HEK293 (cell line): Measurements from ENCODE around the gene MARVELD1.
A peak's percentile ranks its signal among the peaks of the same experiment; 100 is the strongest.

Experiments
- CTCF ChIA-PET: fragments of 350-600 bp; formaldehyde crosslinking; extraction: SDS; loops from one replicate; lab custom pipeline; 2021; ENCODE audit warnings: antibody characterized with exemption; lab: Yijun Ruan, JAX
- POLR2A ChIA-PET: fragments of 300-600 bp; formaldehyde crosslinking; extraction: SDS; loops from one replicate; lab custom pipeline; 2020; ENCODE audit warnings: antibody characterized with exemption, inconsistent platforms; lab: Yijun Ruan, JAX
- H3K27ac ChIP-seq: fragments of 200-500 bp; sonication (Bioruptor generic); 2 replicates; pipeline ENCODE4 v1.5.1; 2014; ENCODE audit warnings: low read depth, low read length, control low read depth, inconsistent platforms; ENCODE audit errors: extremely low read depth
- H3K36me3 ChIP-seq, 2 experiments: fragments of 200-500 bp in 1 of 2; sonication (Bioruptor generic) in 1 of 2; 1 replicate in 1 of 2; 2 replicates in 1 of 2; pipeline ENCODE4 v1.5.1; 2014 to 2017; ENCODE audit warnings: inconsistent platforms in 2 of 2, low read length in 2 of 2; ENCODE audit not compliant: control insufficient read depth in 2 of 2, insufficient read depth in 1 of 2
- H3K4me1 ChIP-seq: fragments of 200-500 bp; sonication (Bioruptor generic); 2 replicates; pipeline ENCODE4 v1.5.1; 2014; ENCODE audit warnings: mild to moderate bottlenecking, low read length, inconsistent platforms; ENCODE audit not compliant: control insufficient read depth, insufficient read depth
- H3K4me3 ChIP-seq: 2 replicates; pipeline ENCODE4 v1.5.1; 2011; ENCODE audit warnings: low read depth, mild to moderate bottlenecking, control low read depth, low read length, moderate library complexity
- H3K9me3 ChIP-seq: fragments of 200-500 bp; sonication (Bioruptor generic); 2 replicates; pipeline ENCODE4 v1.5.1; 2014; ENCODE audit warnings: low read depth, low read length, inconsistent platforms; ENCODE audit not compliant: control insufficient read depth, insufficient read depth
- BCL11B ChIP-seq: fragments of 450-650 bp; formaldehyde crosslinking; IDR thresholded peaks from 2 replicates; pipeline ENCODE4 v1.5.1; 2016; ENCODE audit warnings: low read depth, missing biosample characterization, missing genetic modification characterization
- EGR2 ChIP-seq: fragments of 450-650 bp; formaldehyde crosslinking; IDR thresholded peaks from 2 replicates; pipeline ENCODE4 v1.5.1; 2016; ENCODE audit warnings: low read depth, missing biosample characterization, missing genetic modification characterization
- GFI1B ChIP-seq: fragments of 450-650 bp; formaldehyde crosslinking; IDR thresholded peaks from 2 replicates; pipeline ENCODE4 v1.5.1; 2016; ENCODE audit warnings: missing biosample characterization, missing genetic modification characterization
- GLI2 ChIP-seq: fragments of 450-650 bp; formaldehyde crosslinking; IDR thresholded peaks from 2 replicates; pipeline ENCODE4; 2017; ENCODE audit warnings: missing biosample characterization, missing genetic modification characterization, low read depth, borderline replicate concordance
- GLIS2 ChIP-seq: fragments of 450-650 bp; formaldehyde crosslinking; IDR thresholded peaks from 2 replicates; pipeline ENCODE4 v1.5.1; 2016; ENCODE audit warnings: missing biosample characterization, missing genetic modification characterization
- HOXD13 ChIP-seq: sonication (generic); formaldehyde crosslinking; IDR thresholded peaks from 2 replicates; pipeline ENCODE4 v1.8.0; 2022; ENCODE audit warnings: missing genetic modification reagents, borderline replicate concordance
- IKZF3 ChIP-seq: fragments of 450-650 bp; IDR thresholded peaks from 2 replicates; pipeline ENCODE4 v1.5.0; 2018; ENCODE audit warnings: missing biosample characterization, mild to moderate bottlenecking, missing genetic modification characterization, moderate library complexity
- ZFP3 ChIP-seq: fragments of 450-650 bp; formaldehyde crosslinking; IDR thresholded peaks from 2 replicates; pipeline ENCODE4 v1.5.1; 2016; ENCODE audit warnings: low read depth, missing biosample characterization, missing genetic modification characterization
- ZNF169 ChIP-seq: fragments of 450-650 bp; formaldehyde crosslinking; IDR thresholded peaks from 2 replicates; pipeline ENCODE4 v1.5.1; 2016; ENCODE audit warnings: missing biosample characterization, missing genetic modification characterization
- ZNF2 ChIP-seq: fragments of 450-650 bp; formaldehyde crosslinking; IDR thresholded peaks from 2 replicates; pipeline ENCODE4 v1.5.1; 2016; ENCODE audit warnings: missing biosample characterization, missing genetic modification characterization
- ZNF239 ChIP-seq: fragments of 450-650 bp; formaldehyde crosslinking; IDR thresholded peaks from 2 replicates; pipeline ENCODE4 v1.5.1; 2016; ENCODE audit warnings: missing biosample characterization, missing genetic modification characterization
- ZNF248 ChIP-seq: fragments of 450-650 bp; formaldehyde crosslinking; IDR thresholded peaks from 2 replicates; pipeline ENCODE4 v1.5.1; 2017; ENCODE audit warnings: missing biosample characterization, missing genetic modification characterization
- ZNF394 ChIP-seq: fragments of 450-650 bp; formaldehyde crosslinking; IDR thresholded peaks from 2 replicates; pipeline ENCODE4 v1.5.1; 2016; ENCODE audit warnings: missing biosample characterization, missing genetic modification characterization, mild to moderate bottlenecking, moderate library complexity, borderline replicate concordance
- ZNF473 ChIP-seq: fragments of 450-650 bp; formaldehyde crosslinking; IDR thresholded peaks from 2 replicates; pipeline ENCODE4 v1.5.1; 2017; ENCODE audit warnings: missing biosample characterization, missing genetic modification characterization
- ZNF530 ChIP-seq: fragments of 450-650 bp; formaldehyde crosslinking; IDR thresholded peaks from 2 replicates; pipeline ENCODE4 v1.5.1; 2016; ENCODE audit warnings: low read depth, missing biosample characterization, missing genetic modification characterization
- ZNF549 ChIP-seq: fragments of 450-650 bp; IDR thresholded peaks from 2 replicates; pipeline ENCODE4 v1.5.1; 2018; ENCODE audit warnings: missing biosample characterization, missing genetic modification characterization, mild to moderate bottlenecking, inconsistent platforms, moderate library complexity
- ZNF571 ChIP-seq: fragments of 450-650 bp; formaldehyde crosslinking; IDR thresholded peaks from 2 replicates; pipeline ENCODE4 v1.5.0; 2017; ENCODE audit warnings: missing biosample characterization, missing genetic modification characterization
- ZNF596 ChIP-seq: fragments of 450-650 bp; IDR thresholded peaks from 2 replicates; pipeline ENCODE4 v1.5.0; 2018; ENCODE audit warnings: missing biosample characterization, mild to moderate bottlenecking, missing genetic modification characterization, moderate library complexity
- ZNF600 ChIP-seq: fragments of 450-650 bp; formaldehyde crosslinking; IDR thresholded peaks from 2 replicates; pipeline ENCODE4 v1.5.1; 2016; ENCODE audit warnings: missing biosample characterization, missing genetic modification characterization
- ZNF623 ChIP-seq: fragments of 450-650 bp; formaldehyde crosslinking; IDR thresholded peaks from 2 replicates; pipeline ENCODE4 v1.5.1; 2016; ENCODE audit warnings: missing biosample characterization, missing genetic modification characterization
- ZNF654 ChIP-seq: fragments of 450-650 bp; formaldehyde crosslinking; IDR thresholded peaks from 2 replicates; pipeline ENCODE4 v1.5.1; 2016; ENCODE audit warnings: low read depth, missing biosample characterization, missing genetic modification characterization
- TF ChIP-seq, protein P1 (sequence below): fragments of 450-650 bp; formaldehyde crosslinking; IDR thresholded peaks from 2 replicates; pipeline ENCODE4 v1.5.1; 2016; ENCODE audit warnings: missing biosample characterization, missing genetic modification characterization
- TF ChIP-seq, protein P2 (sequence below): fragments of 450-650 bp; formaldehyde crosslinking; IDR thresholded peaks from 2 replicates; pipeline ENCODE4 v1.5.1; 2017; ENCODE audit warnings: missing biosample characterization, missing genetic modification characterization

Gene MARVELD1

DNA sequence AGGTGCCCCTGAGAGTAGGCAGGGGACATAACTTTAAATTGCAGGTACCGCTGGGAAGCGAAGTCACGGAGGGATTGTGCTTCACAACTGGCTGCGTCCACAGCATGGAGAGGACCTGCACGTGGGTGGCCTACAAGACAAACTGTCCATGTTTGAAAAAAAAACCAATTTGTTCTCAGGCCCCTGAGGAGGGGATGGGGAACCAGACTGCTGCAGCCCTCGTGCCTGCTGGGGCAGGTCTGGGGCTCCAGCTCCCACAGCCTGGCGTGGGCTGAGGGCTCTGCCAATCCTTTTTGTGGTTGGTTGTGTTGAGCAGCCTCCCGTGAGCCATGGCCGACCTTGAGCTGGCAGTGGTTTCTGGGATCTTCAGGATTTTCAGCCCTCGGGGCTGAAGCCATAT is 48.5 kb downstream of the MARVELD1 start:
- Histone ChIP-seq H3K4me3 (no peak overlapping the region), H3K27ac (no peak overlapping the region), H3K4me1 (no peaks in the 10 kb centered on the region), H3K9me3 (no peaks in the 10 kb centered on the region), H3K36me3 (peaks cover 0 to 41% of the 10 kb centered on the region in 2 experiments; a peak in 2 of 3 replicates)
- CTCF ChIA-PET = interaction anchor here (1.2 to 5.5 kb wide), 2 partner anchors 86 to 107 kb away, joined by 3 to 36 read pairs; no protein-coding TSS in a partner anchor
- POLR2A ChIA-PET = interaction anchor here (0.6 to 1.2 kb wide), 2 partner anchors 19 to 136 kb away, joined by 3 read pairs; no protein-coding TSS in a partner anchor
- TF ChIP-seq, protein P1, sequence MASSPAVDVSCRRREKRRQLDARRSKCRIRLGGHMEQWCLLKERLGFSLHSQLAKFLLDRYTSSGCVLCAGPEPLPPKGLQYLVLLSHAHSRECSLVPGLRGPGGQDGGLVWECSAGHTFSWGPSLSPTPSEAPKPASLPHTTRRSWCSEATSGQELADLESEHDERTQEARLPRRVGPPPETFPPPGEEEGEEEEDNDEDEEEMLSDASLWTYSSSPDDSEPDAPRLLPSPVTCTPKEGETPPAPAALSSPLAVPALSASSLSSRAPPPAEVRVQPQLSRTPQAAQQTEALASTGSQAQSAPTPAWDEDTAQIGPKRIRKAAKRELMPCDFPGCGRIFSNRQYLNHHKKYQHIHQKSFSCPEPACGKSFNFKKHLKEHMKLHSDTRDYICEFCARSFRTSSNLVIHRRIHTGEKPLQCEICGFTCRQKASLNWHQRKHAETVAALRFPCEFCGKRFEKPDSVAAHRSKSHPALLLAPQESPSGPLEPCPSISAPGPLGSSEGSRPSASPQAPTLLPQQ = no peak
- TF ChIP-seq ZNF623 (tag by site-specific recombination) (no peak), ZNF654 (tag by site-specific recombination) (no peak), ZNF2 (tag by site-specific recombination) (no peak), ZNF248 (no peak), ZNF549 (no peak), IKZF3 (tag by site-specific recombination) (no peak), GLI2 (tag by site-specific recombination) (no peak), HOXD13 (no peak), BCL11B (tag by site-specific recombination) (no peak), ZNF394 (no peak), GFI1B (tag by site-specific recombination) (no peak), ZNF596 (no peak)
- TF ChIP-seq, all 188 proteins: peak for 0

DNA sequence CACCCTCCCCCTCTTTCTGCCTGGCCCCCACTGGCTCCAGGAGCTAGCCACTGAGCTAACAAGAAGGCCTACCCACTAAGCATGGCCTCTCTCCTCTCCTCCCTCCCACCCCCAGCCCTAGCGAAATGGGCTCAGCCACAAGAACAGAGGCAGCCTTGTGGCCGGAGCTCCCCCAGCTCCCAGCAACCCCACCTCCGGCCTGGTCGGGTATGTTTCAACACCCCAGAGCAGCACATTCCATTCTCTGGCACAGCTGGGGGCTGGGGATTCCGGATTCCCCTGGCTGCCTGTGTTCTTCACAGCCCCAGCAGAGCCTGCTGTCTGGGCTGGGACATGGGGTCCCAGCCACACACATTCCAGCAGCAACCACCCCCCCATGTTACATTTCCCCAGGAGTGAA is 49.3 kb downstream of the MARVELD1 start:
- ChIA-PET CTCF (interaction anchor here (0.7 to 5.5 kb wide), 3 partner anchors 19 to 107 kb away, joined by 3 to 36 read pairs (median 4); no protein-coding TSS in a partner anchor), POLR2A (interaction anchor here (0.6 to 1.2 kb wide), 2 partner anchors 18 to 135 kb away, joined by 3 read pairs; no protein-coding TSS in a partner anchor)
- H3K36me3 ChIP-seq = peaks cover 0 to 34% of the 10 kb centered on the region in 2 experiments; a peak in 2 of 3 replicates
- H3K4me1 ChIP-seq = no peaks in the 10 kb centered on the region
- no peak overlapping the region for H3K4me3 ChIP-seq
- no peak for TF ChIP-seq ZNF571
- no peak for TF ChIP-seq ZNF239
- TF ChIP-seq ZNF530 (tag by site-specific recombination) = no peak
- 0 out of 2 replicates have a peak, but pooled peaks have one; percentile 9 for TF ChIP-seq GLIS2
- TF ChIP-seq ZNF600 (tag by site-specific recombination) = no peak
- 0 out of 2 replicates have a peak, but pooled peaks have one; percentile 21 for TF ChIP-seq EGR2 (tag by site-specific recombination)
- no peak for TF ChIP-seq ZNF169
- no peak for TF ChIP-seq ZFP3
- TF ChIP-seq, protein P2, sequence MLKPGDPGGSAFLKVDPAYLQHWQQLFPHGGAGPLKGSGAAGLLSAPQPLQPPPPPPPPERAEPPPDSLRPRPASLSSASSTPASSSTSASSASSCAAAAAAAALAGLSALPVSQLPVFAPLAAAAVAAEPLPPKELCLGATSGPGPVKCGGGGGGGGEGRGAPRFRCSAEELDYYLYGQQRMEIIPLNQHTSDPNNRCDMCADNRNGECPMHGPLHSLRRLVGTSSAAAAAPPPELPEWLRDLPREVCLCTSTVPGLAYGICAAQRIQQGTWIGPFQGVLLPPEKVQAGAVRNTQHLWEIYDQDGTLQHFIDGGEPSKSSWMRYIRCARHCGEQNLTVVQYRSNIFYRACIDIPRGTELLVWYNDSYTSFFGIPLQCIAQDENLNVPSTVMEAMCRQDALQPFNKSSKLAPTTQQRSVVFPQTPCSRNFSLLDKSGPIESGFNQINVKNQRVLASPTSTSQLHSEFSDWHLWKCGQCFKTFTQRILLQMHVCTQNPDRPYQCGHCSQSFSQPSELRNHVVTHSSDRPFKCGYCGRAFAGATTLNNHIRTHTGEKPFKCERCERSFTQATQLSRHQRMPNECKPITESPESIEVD = no peak
- TF ChIP-seq ZNF473 = no peak
- no peak overlapping the region for H3K27ac ChIP-seq
- H3K9me3 ChIP-seq = no peaks in the 10 kb centered on the region
